A172 (cell line): ENCODE results near the gene NCK1. TPM values are rescaled to one million over a fixed set of nuclear protein-coding genes. Genes with fewer than 3 reads are reported as not detected.
"Not testable (repeated sequence)": the region's sequence is repeated elsewhere in the genome, so short reads cannot be mapped to it uniquely, and the experiment has no call there.

ENCODE experiments used
- DNase-seq: peaks from one replicate; pipeline ENCODE4 v3.0.0-alpha.2; 2015; ENCODE audit warnings: low spot score
- total RNA-seq: library from RNA; depleted of rRNA; stranded (reverse); fragments of >200 nt; shearing (Covaris generic); gene quantifications from 2 replicates; pipeline ENCODE4 v1.2.3, GENCODE V29; 2014

The NCK1 gene
- total RNA-seq, 1 experiment from 2014 or later = 58.4 TPM

- no peak for DNase-seq
Measured at GRCh38 chr3:136946978-136947377, 85.0 kb downstream of the NCK1 start.

GRCh38 chr3:136947477-136947876 lies 85.5 kb downstream of the NCK1 start:
- DNase-seq = no peak

- DNase-seq = no peak
Measured at GRCh38 chr3:136949146-136949545, 87.1 kb downstream of the NCK1 start.

GRCh38 chr3:136949708-136950107 lies 87.7 kb downstream of the NCK1 start:
- DNase-seq = no peak

GRCh38 chr3:136950623-136951022 lies 88.6 kb downstream of the NCK1 start:
- DNase-seq = no peak

GRCh38 chr3:136952292-136952691 lies 90.3 kb downstream of the NCK1 start:
- no peak for DNase-seq

- DNase-seq = no peak
Measured at GRCh38 chr3:136954251-136954650, 92.2 kb downstream of the NCK1 start.

- no peak for DNase-seq
Measured at GRCh38 chr3:136954980-136955780, 93.2 kb downstream of the NCK1 start.

GRCh38 chr3:136955813-136956212 lies 93.8 kb downstream of the NCK1 start:
- DNase-seq = peak; percentile 79

- DNase-seq = no peak
Measured at GRCh38 chr3:136956971-136957370, 95.0 kb downstream of the NCK1 start.

- DNase-seq = peak; percentile 35
Measured at GRCh38 chr3:136957751-136958288, 95.8 kb downstream of the NCK1 start, which contains the start of gene IL20RB. Gene IL20RB (plus strand): TSS chr3:136957983. CDS start chr3:136958114, 131 bp downstream.

GRCh38 chr3:136958939-136959338 lies 96.9 kb downstream of the NCK1 start:
- DNase-seq = no peak

GRCh38 chr3:136959599-136959998 lies 97.6 kb downstream of the NCK1 start:
- DNase-seq = no peak

- DNase-seq = peak; percentile 29
Measured at GRCh38 chr3:136960838-136961836, 99.1 kb downstream of the NCK1 start.

- DNase-seq = no peak
Measured at GRCh38 chr3:136962927-136963326, 100.9 kb downstream of the NCK1 start.

GRCh38 chr3:136969539-136969938 lies 107.5 kb downstream of the NCK1 start:
- DNase-seq = not testable (repeated sequence)

GRCh38 chr3:136973352-136973751 lies 111.3 kb downstream of the NCK1 start:
- no peak for DNase-seq

- no peak for DNase-seq
Measured at GRCh38 chr3:136974670-136975069, 112.7 kb downstream of the NCK1 start.

GRCh38 chr3:136979204-136979603 lies 117.2 kb downstream of the NCK1 start:
- no peak for DNase-seq

GRCh38 chr3:136979684-136980083 lies 117.7 kb downstream of the NCK1 start:
- DNase-seq = peak; percentile 33

GRCh38 chr3:136982033-136982432 lies 120.0 kb downstream of the NCK1 start:
- DNase-seq = no peak

- DNase-seq = no peak
Measured at GRCh38 chr3:136982520-136983138, 120.6 kb downstream of the NCK1 start.
